Measurements from ENCODE around the gene NKAIN2.

DNA sequence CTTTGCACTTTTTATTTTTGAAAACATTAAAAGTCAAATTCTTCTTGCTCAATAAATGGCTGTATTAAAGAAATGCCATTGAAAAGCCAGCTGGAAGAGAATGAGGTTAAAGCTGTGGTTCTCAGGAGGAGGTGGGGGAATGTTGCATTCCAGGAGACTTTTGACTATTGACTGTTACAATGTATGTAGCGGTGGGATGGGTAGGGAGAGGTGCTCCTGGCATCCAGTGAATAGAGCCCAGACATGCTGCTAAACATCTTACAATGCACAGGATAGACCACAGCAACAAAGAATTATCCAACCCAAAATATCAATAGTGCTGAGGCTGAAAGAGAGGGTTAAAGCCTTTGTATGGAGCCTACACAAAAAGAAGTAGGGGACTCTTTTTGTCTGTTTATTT is 295.9 kb downstream of the NKAIN2 start:
- TF ChIP-seq EZH2 (IDR thresholded peaks at IDR 0.05; ENCODE audit: borderline replicate concordance, low read depth, low read length, poor library complexity, severe bottlenecking), result no peak
- TF ChIP-seq, protein P1, sequence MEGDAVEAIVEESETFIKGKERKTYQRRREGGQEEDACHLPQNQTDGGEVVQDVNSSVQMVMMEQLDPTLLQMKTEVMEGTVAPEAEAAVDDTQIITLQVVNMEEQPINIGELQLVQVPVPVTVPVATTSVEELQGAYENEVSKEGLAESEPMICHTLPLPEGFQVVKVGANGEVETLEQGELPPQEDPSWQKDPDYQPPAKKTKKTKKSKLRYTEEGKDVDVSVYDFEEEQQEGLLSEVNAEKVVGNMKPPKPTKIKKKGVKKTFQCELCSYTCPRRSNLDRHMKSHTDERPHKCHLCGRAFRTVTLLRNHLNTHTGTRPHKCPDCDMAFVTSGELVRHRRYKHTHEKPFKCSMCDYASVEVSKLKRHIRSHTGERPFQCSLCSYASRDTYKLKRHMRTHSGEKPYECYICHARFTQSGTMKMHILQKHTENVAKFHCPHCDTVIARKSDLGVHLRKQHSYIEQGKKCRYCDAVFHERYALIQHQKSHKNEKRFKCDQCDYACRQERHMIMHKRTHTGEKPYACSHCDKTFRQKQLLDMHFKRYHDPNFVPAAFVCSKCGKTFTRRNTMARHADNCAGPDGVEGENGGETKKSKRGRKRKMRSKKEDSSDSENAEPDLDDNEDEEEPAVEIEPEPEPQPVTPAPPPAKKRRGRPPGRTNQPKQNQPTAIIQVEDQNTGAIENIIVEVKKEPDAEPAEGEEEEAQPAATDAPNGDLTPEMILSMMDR (conservative IDR thresholded peaks at IDR 0.05; ENCODE audit: low read depth, low read length), result no peak
